Measurements from ENCODE around the gene SHANK1.
"Not testable (repeated sequence)": the region's sequence is repeated elsewhere in the genome, so short reads cannot be mapped to it uniquely, and the experiment has no call there.

The SHANK1 gene

GRCh38 chr19:50719566-50719965 is at the start of gene SHANK1:
Gene SHANK1, minus strand, starts transcription at chr19:50719802. Its CDS starts 2,883 bp downstream, at chr19:50716919.
- DNase-seq (ENCODE audit: low spot score) = no peak

GRCh38 chr19:50768277-50768676 is 48.7 kb upstream of the SHANK1 start:
- DNase-seq (ENCODE audit: low spot score) = no peak

GRCh38 chr19:50767263-50767662 is 47.7 kb upstream of the SHANK1 start:
- not testable (repeated sequence) for DNase-seq (ENCODE audit: low spot score)

DNA sequence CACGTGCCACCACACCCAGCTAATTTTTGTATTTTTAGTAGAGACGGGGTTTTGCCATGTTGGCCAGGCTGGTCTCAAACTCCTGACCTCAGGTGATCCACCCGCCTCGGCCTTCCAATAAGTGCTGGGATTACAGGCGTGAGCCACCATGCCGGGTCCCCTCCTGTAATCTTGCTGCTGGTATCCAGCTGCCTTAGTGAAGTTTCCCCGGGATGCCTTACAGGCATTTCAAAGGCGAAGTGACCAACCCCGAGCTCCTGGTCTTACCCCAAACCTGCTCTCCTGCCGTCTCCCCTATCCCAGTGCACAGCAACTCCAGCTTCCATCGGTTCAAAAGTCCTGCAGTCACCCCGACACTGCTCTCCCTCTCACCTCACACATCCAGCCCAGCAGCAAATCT is 47.1 kb upstream of the SHANK1 start:
- not testable (repeated sequence) for DNase-seq (ENCODE audit: low spot score)

DNA sequence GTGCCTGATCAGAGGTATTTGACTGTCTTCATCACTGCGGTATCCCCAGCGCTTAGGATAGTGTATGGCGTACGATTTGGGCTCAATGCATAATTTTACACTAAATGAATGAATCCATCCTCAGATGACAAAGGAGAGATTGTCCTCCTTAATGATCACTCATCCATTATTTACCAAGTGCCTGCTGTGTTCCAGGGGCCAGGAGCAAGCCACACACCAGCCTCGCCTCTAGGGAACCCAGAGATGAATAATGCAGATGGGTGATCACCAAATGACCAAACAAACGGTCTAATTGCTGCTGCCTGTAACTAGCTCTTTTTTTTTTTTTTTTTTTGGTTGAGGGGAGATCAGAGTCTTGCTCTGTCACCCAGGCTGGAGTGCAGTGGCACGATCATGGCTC is 44.8 kb upstream of the SHANK1 start:
- no peak for DNase-seq (ENCODE audit: low spot score)

DNA sequence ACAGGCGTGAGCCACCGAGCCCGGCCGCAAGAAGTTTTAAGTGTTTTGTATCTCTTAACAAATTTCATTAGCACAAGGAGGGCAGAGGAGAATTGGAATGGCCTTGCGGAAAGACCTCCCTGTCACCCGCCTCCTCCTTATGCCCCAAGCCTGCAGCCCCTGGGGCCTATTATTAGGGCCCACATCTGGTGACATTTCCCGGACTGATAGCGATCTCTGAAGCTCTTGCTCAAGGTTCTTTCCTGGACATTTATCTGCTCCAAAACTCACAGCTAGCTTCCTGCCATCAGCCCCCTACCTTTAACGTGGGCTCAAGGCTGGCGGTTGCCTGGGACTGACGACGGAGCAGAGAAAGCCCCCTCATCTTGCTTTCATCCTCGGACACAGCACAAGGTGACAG is 43.9 kb upstream of the SHANK1 start:
- not testable (repeated sequence) for DNase-seq (ENCODE audit: low spot score)

DNA sequence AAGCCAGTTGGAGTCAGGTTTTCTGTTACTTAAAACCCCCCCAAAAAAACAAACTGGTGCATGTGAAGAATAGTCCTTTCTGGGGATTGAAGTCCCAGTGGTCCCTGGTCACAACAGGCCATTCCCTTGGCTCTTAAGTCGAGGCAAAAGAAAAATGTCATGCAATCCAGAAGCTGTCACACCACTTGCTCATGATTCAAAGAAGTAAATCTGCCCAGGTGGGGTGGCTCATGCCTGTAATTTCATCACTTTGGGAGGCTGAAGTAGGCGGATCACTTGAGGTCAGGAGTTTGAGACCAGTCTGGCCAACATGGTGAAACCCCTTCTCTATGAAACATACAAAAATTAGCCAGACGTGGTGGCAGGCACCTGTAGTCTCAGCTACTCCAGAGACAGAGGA is 41.9 kb upstream of the SHANK1 start:
- DNase-seq (ENCODE audit: low spot score) = not testable (repeated sequence)

- DNase-seq (ENCODE audit: low spot score) = no peak
These were observed 40.3 kb upstream of the SHANK1 start for GRCh38 chr19:50759886-50760285.

GRCh38 chr19:50759076-50759475 is 39.5 kb upstream of the SHANK1 start:
- DNase-seq (ENCODE audit: low spot score) = not testable (repeated sequence)

GRCh38 chr19:50757624-50758023 is 38.0 kb upstream of the SHANK1 start:
- DNase-seq (ENCODE audit: low spot score) = not testable (repeated sequence)

- DNase-seq (ENCODE audit: low spot score) = not testable (repeated sequence)
These were observed 36.6 kb upstream of the SHANK1 start for GRCh38 chr19:50756244-50756643.

DNA sequence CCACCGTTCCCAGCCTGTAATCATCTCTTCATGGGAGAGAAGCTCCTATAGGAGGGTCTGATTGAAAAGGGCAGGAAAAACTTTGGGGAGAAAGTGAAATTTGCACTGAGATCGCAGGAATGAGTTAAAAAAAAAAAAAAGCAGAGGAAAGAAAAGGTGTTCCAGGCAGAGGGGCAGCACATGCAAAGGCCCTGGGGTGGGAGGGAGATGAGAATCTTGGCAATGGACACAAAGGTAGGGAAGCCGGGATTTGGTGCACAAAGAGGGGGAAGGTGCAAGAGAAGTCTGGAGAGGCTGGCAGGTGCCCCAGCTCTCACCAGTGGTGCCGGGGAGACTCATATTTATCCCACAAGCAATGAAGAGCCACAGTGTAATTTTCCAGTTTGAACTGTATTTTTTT is 34.3 kb upstream of the SHANK1 start:
- DNase-seq (ENCODE audit: low spot score) = no peak

GRCh38 chr19:50750010-50750409 is 30.4 kb upstream of the SHANK1 start:
- DNase-seq (ENCODE audit: low spot score) = no peak

DNA sequence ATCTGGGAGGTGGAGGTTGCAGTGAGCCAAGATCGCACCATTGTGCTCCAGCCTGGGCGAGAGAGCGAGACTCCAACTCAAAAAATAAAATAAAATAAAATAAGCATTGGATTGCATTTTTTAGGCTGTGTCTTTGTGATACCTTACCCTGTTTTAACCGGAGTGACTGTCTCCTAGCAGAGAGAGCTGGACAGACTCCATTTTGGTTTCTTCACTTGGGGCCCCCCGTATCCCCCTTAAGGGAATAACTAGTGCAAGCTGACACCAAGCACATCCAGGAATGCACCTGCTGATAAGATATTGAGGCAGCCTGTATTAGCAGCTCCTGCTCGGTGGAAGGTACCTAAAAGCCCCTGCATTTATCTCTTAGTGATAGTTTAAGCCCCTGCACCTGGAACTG is 29.9 kb upstream of the SHANK1 start:
- DNase-seq (ENCODE audit: low spot score) = no peak

GRCh38 chr19:50747141-50747540 is 27.5 kb upstream of the SHANK1 start:
- DNase-seq (ENCODE audit: low spot score) = not testable (repeated sequence)

- no peak for DNase-seq (ENCODE audit: low spot score)
These were observed 25.6 kb upstream of the SHANK1 start for GRCh38 chr19:50745221-50745620.

DNA sequence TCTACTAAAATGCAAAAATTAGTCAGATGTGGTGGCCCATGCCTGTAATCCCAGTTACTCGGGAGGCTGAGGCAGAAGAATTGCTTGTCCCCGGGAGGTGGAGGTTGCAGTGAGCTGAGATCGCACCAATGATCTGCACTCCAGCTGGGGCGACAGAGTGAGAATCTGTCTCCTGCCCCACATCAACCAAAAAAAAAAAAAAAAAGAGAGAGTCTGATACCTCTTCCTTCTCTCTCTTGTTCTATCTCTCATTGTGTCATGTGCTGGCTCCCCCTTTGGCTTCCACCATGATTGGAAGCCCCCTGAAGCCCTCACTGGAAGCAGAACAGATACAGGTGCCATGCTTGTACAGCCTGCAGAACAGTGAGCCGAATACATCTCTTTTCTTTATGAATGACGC is 23.9 kb upstream of the SHANK1 start:
- DNase-seq (ENCODE audit: low spot score) = no peak

DNA sequence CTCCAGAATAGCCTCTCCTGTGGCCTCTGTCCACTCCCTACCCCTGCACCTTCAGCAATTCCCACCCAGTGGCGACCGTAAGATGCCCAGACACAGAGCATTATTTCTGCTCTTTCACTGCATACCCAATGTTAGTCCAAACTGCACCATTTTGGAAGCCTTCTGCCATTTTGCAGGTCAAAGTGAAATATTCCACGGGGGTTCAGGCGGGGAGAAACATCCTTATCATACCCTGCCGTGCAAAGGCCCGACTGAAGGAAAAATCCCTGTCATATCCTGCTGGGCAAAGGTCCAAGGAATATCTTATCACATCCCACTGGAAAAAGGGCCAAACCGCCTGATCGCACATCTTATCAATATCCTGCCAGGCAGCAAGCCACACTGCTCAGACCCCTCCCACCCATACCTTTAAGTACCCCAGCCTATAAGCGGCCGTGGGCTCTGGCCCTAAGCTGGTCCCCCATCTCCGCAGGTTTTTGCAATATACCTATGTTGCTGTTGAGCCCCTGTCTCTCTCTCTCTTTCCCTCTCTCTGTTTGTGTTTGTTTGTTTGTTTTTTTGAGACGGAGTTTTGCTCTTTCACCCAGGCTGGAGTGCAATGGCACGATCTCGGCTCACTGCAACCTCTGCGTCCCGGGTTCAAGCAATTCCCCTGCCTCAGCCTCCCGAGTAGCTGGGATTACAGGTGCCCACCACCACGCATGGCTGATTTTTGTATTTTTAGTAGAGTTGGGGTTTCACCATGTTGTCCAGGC is 21.8 kb upstream of the SHANK1 start:
- DNase-seq (ENCODE audit: low spot score) = no peak

GRCh38 chr19:50739914-50740426 is 20.4 kb upstream of the SHANK1 start:
- DNase-seq (ENCODE audit: low spot score) = no peak

DNA sequence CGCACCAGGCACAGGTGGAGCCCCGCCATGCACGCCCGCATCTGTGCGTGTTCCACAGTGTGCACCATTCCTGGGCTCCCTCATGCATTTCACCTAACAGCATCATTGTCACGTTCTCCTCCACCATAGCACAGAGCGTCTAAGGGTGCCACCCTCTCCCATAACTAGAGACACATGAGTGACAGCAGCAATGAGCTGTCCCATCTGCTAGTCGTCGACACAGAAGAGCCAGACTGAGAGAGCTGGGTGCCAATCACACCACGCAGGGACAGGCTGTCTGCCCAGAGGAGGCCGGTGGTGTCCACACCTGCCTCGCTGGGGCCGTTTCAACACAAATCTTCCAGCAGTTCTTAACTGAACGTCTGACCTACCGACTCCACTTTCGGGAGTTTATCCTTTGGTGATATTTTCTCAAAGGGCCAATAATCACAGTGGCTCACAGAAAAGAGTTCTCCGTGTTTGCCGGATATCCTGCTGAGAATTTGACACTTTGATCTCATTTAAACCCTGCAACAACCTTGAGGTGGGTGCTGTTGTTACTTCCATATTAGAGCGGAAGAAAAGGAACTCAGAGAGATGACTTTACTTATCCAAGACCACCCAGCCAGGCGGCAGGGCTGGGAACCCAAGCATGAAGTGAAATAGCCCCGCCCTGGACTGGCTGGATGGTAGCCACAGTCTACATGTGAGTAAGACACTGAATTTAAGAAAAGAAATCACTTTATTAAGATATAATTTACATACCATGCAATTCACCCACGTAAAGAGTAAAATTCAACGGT is 19.7 kb upstream of the SHANK1 start:
- no peak for DNase-seq (ENCODE audit: low spot score)

GRCh38 chr19:50736338-50736737 is 16.7 kb upstream of the SHANK1 start:
- DNase-seq (ENCODE audit: low spot score) = no peak

- DNase-seq (ENCODE audit: low spot score) = no peak
These were observed 16.3 kb upstream of the SHANK1 start for GRCh38 chr19:50735869-50736268.

GRCh38 chr19:50729894-50730293 is 10.3 kb upstream of the SHANK1 start:
- no peak for DNase-seq (ENCODE audit: low spot score)
